Loucy (cell line): Measurements from ENCODE around the gene FIBCD1.

Experiments
- EZH2phosphoT487 ChIP-seq: fragments of 200-600 bp; IDR thresholded peaks from 2 replicates; pipeline ENCODE4 v1.6.1; 2018; ENCODE audit warnings: antibody characterized with exemption, mild to moderate bottlenecking, moderate library complexity, borderline replicate concordance
- TF ChIP-seq, protein P1 (sequence below): fragments of 200-600 bp; sonication (generic); conservative IDR thresholded peaks from 2 replicates; pipeline ENCODE4 v1.5.1; 2014; ENCODE audit warnings: mild to moderate bottlenecking, antibody characterized with exemption, low read length

DNA sequence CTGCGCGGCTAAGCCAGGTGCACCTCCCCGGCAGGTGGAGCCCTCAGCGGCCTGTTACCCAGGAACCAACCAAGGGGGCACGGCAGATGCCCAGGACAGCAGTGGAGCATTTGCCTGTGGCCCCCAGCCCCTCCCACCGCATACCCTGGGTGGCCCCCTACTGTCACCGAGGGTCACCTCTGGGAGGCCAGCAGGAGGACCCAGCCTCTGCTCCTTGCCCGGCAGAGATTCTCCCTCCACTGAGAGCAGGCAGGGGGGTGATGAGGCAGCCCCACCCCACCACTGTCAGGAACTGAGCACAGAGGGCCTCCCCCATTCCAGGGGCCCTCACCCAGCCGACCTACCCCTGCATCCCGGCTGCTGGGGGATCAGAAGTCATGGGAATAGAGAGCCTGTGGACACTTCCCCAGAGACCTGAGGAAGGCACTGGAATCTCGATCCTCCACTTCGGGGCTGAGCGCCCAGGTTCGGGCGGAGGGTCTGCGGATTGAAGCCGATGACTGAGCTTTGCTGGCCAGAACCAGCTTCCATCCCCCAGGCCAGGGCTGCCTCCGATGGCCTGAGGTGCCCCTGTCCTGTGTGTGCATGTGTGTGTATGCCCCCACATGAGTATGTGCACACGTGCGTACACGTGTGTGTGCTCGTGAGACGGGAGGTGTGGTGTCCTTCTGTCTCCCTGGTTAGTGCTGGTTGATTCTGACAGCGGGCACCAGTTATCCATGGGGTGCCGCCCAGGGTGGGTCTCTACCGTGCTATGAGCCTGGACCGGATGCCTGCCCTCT is 42.6 kb downstream of the FIBCD1 start, which contains the start of gene QRFP:
- TF ChIP-seq, protein P1, sequence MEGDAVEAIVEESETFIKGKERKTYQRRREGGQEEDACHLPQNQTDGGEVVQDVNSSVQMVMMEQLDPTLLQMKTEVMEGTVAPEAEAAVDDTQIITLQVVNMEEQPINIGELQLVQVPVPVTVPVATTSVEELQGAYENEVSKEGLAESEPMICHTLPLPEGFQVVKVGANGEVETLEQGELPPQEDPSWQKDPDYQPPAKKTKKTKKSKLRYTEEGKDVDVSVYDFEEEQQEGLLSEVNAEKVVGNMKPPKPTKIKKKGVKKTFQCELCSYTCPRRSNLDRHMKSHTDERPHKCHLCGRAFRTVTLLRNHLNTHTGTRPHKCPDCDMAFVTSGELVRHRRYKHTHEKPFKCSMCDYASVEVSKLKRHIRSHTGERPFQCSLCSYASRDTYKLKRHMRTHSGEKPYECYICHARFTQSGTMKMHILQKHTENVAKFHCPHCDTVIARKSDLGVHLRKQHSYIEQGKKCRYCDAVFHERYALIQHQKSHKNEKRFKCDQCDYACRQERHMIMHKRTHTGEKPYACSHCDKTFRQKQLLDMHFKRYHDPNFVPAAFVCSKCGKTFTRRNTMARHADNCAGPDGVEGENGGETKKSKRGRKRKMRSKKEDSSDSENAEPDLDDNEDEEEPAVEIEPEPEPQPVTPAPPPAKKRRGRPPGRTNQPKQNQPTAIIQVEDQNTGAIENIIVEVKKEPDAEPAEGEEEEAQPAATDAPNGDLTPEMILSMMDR, result no peak
- no peak for TF ChIP-seq EZH2phosphoT487
